ENCODE data around the gene JAML.

DNA sequence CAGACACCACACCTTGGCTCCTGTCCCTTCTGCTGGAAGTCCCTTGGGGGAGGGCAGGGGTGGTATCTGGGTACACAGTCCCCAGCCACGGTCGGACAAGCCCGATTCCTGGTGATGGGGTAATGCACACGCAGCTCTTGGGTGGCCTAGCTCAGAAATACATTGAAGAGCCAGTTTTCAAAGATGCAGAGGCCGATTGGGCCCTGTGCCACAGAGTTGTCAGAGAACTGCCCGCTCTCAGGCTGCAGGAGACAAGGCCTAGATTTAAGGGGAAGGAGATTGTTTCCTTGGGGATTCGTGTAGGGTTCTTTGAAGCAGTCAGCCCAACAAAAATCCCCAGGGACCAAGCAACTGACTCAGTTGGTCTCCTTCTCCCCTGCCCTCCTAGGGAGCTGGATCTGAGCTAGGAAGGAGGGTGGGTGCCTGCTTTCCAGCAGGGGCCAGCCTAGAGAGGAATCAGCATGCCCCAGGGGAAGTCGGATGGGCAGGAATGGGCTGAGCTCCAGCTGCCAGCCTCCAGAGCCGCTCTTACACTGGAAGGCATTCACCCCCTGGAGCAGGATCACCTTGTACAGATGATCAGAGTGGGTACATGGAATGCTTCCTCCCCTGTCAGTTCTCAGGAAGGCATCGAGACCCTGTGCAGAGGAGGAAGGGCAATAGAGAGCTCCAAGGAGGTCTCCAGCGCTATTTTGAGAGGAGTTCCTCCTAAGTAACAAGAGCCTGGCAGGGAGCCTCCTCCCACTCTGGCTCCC lies 68.9 kb downstream of the JAML start:
- TF ChIP-seq, protein P1, sequence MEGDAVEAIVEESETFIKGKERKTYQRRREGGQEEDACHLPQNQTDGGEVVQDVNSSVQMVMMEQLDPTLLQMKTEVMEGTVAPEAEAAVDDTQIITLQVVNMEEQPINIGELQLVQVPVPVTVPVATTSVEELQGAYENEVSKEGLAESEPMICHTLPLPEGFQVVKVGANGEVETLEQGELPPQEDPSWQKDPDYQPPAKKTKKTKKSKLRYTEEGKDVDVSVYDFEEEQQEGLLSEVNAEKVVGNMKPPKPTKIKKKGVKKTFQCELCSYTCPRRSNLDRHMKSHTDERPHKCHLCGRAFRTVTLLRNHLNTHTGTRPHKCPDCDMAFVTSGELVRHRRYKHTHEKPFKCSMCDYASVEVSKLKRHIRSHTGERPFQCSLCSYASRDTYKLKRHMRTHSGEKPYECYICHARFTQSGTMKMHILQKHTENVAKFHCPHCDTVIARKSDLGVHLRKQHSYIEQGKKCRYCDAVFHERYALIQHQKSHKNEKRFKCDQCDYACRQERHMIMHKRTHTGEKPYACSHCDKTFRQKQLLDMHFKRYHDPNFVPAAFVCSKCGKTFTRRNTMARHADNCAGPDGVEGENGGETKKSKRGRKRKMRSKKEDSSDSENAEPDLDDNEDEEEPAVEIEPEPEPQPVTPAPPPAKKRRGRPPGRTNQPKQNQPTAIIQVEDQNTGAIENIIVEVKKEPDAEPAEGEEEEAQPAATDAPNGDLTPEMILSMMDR (IDR thresholded peaks at IDR 0.05) = no peak
- no peak for TF ChIP-seq POLR2A (IDR thresholded peaks at IDR 0.05)

All from breast epithelium (tissue), 3 donors.